GM10248 (cell line): ENCODE measurements around the gene SMURF1.

Experiments
- CTCF ChIA-PET: fragments of 300-600 bp; sonication (Branson Sonifier 250); formaldehyde crosslinking; extraction: SDS; loops from one replicate; lab custom pipeline; 2021; ENCODE audit warnings: antibody characterized with exemption; lab: Yijun Ruan, JAX
- POLR2A ChIA-PET: fragments of 350-650 bp; sonication (Branson Sonifier 250); formaldehyde crosslinking; extraction: SDS; loops from one replicate; lab custom pipeline; 2020; ENCODE audit warnings: antibody characterized with exemption; lab: Yijun Ruan, JAX
- DNase-seq: peaks from one replicate; pipeline ENCODE4 v3.0.0; 2012; ENCODE audit errors: extremely low spot score
- CTCF ChIP-seq: IDR thresholded peaks from 2 replicates; pipeline ENCODE4 v1.5.1; 2012; ENCODE audit warnings: mild to moderate bottlenecking, low read depth; ENCODE audit errors: extremely low read depth, missing control alignments, control extremely low read depth

The SMURF1 gene

GRCh38 chr7:99000196-99000903, 143.6 kb downstream of the SMURF1 start:
- TF ChIP-seq CTCF = no peak
- no peak for DNase-seq
- ChIA-PET CTCF (interaction anchor here (1.3 kb wide), 1 partner anchor 27 kb away, joined by 3 read pairs; no protein-coding TSS in a partner anchor), POLR2A (no interaction called here)

GRCh38 chr7:98998821-98999725, 144.8 kb downstream of the SMURF1 start:
- DNase-seq = no peak
- ChIA-PET CTCF (interaction anchor here (1.1 to 1.4 kb wide), 3 partner anchors 12 to 26 kb away, joined by 3 to 5 read pairs (median 4); no protein-coding TSS in a partner anchor), POLR2A (no interaction called here)
- TF ChIP-seq CTCF = no peak

GRCh38 chr7:98997846-98998245, 146.1 kb downstream of the SMURF1 start:
- POLR2A ChIA-PET = no interaction called here
- no peak for TF ChIP-seq CTCF
- CTCF ChIA-PET = interaction anchor here (1.1 to 1.4 kb wide), 2 partner anchors 12 to 13 kb away, joined by 4 to 5 read pairs; no protein-coding TSS in a partner anchor
- no peak for DNase-seq

GRCh38 chr7:98996150-98996552, 147.8 kb downstream of the SMURF1 start:
- CTCF ChIA-PET = interaction anchor here (1.4 kb wide), 1 partner anchor 10 kb away, joined by 4 read pairs; no protein-coding TSS in a partner anchor
- POLR2A ChIA-PET = no interaction called here
- DNase-seq = peak; percentile 64
- no peak for TF ChIP-seq CTCF

GRCh38 chr7:98995523-98996149, 148.3 kb downstream of the SMURF1 start:
- DNase-seq = no peak
- CTCF ChIA-PET = no interaction called here
- no peak for TF ChIP-seq CTCF
- POLR2A ChIA-PET = no interaction called here

GRCh38 chr7:98995111-98995510, 148.8 kb downstream of the SMURF1 start:
- ChIA-PET POLR2A (no interaction called here), CTCF (interaction anchor here (0.8 kb wide), 1 partner anchor 9 kb away, joined by 3 read pairs; no protein-coding TSS in a partner anchor)
- no peak for TF ChIP-seq CTCF
- DNase-seq = no peak
